SK-N-SH (cell line): Measurements from ENCODE around the gene HYAL3. TPM values are rescaled to one million over a fixed set of nuclear protein-coding genes. Genes with fewer than 3 reads are reported as not detected.

Experiments used
- CTCF ChIA-PET: fragments of 300-600, 350-600 bp; formaldehyde crosslinking; extraction: SDS; loops from one replicate; lab custom pipeline; 2021; lab: Yijun Ruan, JAX
- POLR2A ChIA-PET: fragments of 350-600 bp; sonication (Branson Sonifier 250); formaldehyde crosslinking; extraction: SDS; loops from one replicate; lab custom pipeline; 2020; ENCODE audit warnings: antibody characterized with exemption, inconsistent platforms; lab: Yijun Ruan, JAX
- DNase-seq: peaks from one replicate; pipeline ENCODE4 v3.0.0; 2012
- H2AFZ ChIP-seq: fragments of 200-600 bp; sonication (generic); 2 replicates; pipeline ENCODE4 v1.8.1; 2016; ENCODE audit warnings: antibody characterized with exemption, mild to moderate bottlenecking, low read depth
- H3F3A ChIP-seq: fragments of 200-600 bp; sonication (generic); replicated peaks from 2 replicates; pipeline ENCODE3; 2016; ENCODE audit warnings: antibody characterized with exemption, mild to moderate bottlenecking; ENCODE audit not compliant: insufficient read depth
- H3K27ac ChIP-seq, 2 experiments: fragments of 200-500 bp in 1 of 2; fragments of 200-600 bp in 1 of 2; sonication (Bioruptor generic) in 1 of 2; sonication (generic), shearing (Covaris generic) in 1 of 2; 2 replicates each; pipeline versions ENCODE4 v1.5.1 to v1.6.1; 2014 to 2016; ENCODE audit warnings: low read depth in 2 of 2, inconsistent platforms in 1 of 2, low read length in 1 of 2, mild to moderate bottlenecking in 1 of 2, mixed read lengths in 1 of 2
- H3K27me3 ChIP-seq: fragments of 200-600 bp; sonication (generic), shearing (Covaris generic); 2 replicates; pipeline ENCODE4 v1.6.1; 2016; ENCODE audit warnings: mixed run types; ENCODE audit not compliant: insufficient read depth
- H3K36me3 ChIP-seq, 2 experiments: fragments of 200-500 bp in 1 of 2; fragments of 200-600 bp in 1 of 2; sonication (Bioruptor generic) in 1 of 2; sonication (generic) in 1 of 2; replicated peaks in 1 of 2; 2 replicates each; pipeline versions ENCODE3 to v1.5.1; 2014 to 2016; ENCODE audit warnings: low read length in 1 of 2, mild to moderate bottlenecking in 1 of 2; ENCODE audit not compliant: insufficient read depth in 2 of 2, control insufficient read depth in 1 of 2
- H3K4me1 ChIP-seq, 2 experiments: fragments of 200-500 bp in 1 of 2; fragments of 200-600 bp in 1 of 2; sonication (Bioruptor generic) in 1 of 2; sonication (generic), shearing (Covaris generic) in 1 of 2; 2 replicates each; pipeline versions ENCODE4 v1.5.1 to v1.6.1; 2014 to 2016; ENCODE audit warnings: low read depth in 1 of 2, low read length in 1 of 2, mixed run types in 1 of 2; ENCODE audit not compliant: insufficient read depth in 2 of 2, control insufficient read depth in 1 of 2
- H3K4me2 ChIP-seq: fragments of 200-600 bp; sonication (generic), shearing (Covaris generic); 2 replicates; pipeline ENCODE4 v1.6.1; 2017; ENCODE audit warnings: mixed run types
- H3K4me3 ChIP-seq, 2 experiments: fragments of 200-500 bp in 1 of 2; fragments of 200-600 bp in 1 of 2; sonication (Bioruptor generic) in 1 of 2; sonication (generic), shearing (Covaris generic) in 1 of 2; 2 replicates each; pipeline versions ENCODE4 v1.5.1 to v1.8.1; 2014 to 2016; ENCODE audit warnings: low read depth in 2 of 2, inconsistent platforms in 1 of 2, low read length in 1 of 2, mild to moderate bottlenecking in 1 of 2, mixed read lengths in 1 of 2, moderate library complexity in 1 of 2
- H3K79me2 ChIP-seq: fragments of 200-600 bp; sonication (generic); 2 replicates; pipeline ENCODE4 v1.8.1; 2017; ENCODE audit warnings: mild to moderate bottlenecking; ENCODE audit not compliant: insufficient read depth
- H3K9ac ChIP-seq: fragments of 200-600 bp; sonication (generic); 2 replicates; pipeline ENCODE4 v1.6.1; 2017; ENCODE audit warnings: mixed run types
- H3K9me2 ChIP-seq: fragments of 200-600 bp; sonication (generic); 2 replicates; pipeline ENCODE4 v1.6.1; 2017; ENCODE audit warnings: mixed run types
- H3K9me3 ChIP-seq: fragments of 200-600 bp; sonication (generic); 2 replicates; pipeline ENCODE4 v1.6.1; 2017; ENCODE audit warnings: mixed run types, mild to moderate bottlenecking, moderate library complexity
- H4K20me1 ChIP-seq: fragments of 200-600 bp; sonication (generic); 2 replicates; pipeline ENCODE4 v1.6.1; 2017; ENCODE audit warnings: mild to moderate bottlenecking, mixed run types; ENCODE audit not compliant: insufficient read depth
- CHD2 ChIP-seq: fragments of 150-350 bp; IDR thresholded peaks from 2 replicates; pipeline ENCODE4 v1.6.1; 2018; ENCODE audit warnings: low read length; ENCODE audit not compliant: partially characterized antibody
- ELF1 ChIP-seq: IDR thresholded peaks from 2 replicates; pipeline ENCODE4 v1.4.0; 2012
- EZH2phosphoT487 ChIP-seq: fragments of 200-600 bp; sonication (generic); IDR thresholded peaks from 2 replicates; pipeline ENCODE4 v1.6.1; 2017; ENCODE audit warnings: low read depth, mixed run types, mild to moderate bottlenecking, antibody characterized with exemption, moderate library complexity, borderline replicate concordance
- FOXJ3 ChIP-seq: sonication (generic); formaldehyde crosslinking; IDR thresholded peaks from 2 replicates; pipeline ENCODE4 v1.5.1; 2020; ENCODE audit warnings: mild to moderate bottlenecking, missing genetic modification reagents
- GATA2 ChIP-seq: sonication (generic); formaldehyde crosslinking; IDR thresholded peaks from 2 replicates; pipeline ENCODE4 v1.5.0; 2020; ENCODE audit warnings: mild to moderate bottlenecking, missing genetic modification reagents
- IRF3 ChIP-seq: fragments of 150-350 bp; IDR thresholded peaks from 2 replicates; pipeline ENCODE4 v1.6.1; 2016; ENCODE audit warnings: mild to moderate bottlenecking, low read depth, low read length
- MAX ChIP-seq: IDR thresholded peaks from 2 replicates; pipeline ENCODE4 v1.4.0; 2012; ENCODE audit warnings: low read depth
- MEF2A ChIP-seq: IDR thresholded peaks from 2 replicates; pipeline ENCODE4 v1.4.0; 2012; ENCODE audit warnings: low read depth, borderline replicate concordance
- MXI1 ChIP-seq: IDR thresholded peaks from 2 replicates; pipeline ENCODE4 v1.6.1; 2012; ENCODE audit warnings: mild to moderate bottlenecking, low read depth, low read length, improper control_type of control experiment
- NFIC ChIP-seq: IDR thresholded peaks from 2 replicates; pipeline ENCODE4 v1.4.0; 2012; ENCODE audit warnings: borderline replicate concordance
- RAD21 ChIP-seq: IDR thresholded peaks from 2 replicates; pipeline ENCODE4 v1.6.1; 2012; ENCODE audit warnings: mild to moderate bottlenecking, low read length
- RCOR1 ChIP-seq: fragments of 150-350 bp; IDR thresholded peaks from 2 replicates; pipeline ENCODE4 v1.6.1; 2017; ENCODE audit warnings: antibody characterized with exemption, low read length
- RXRA ChIP-seq: IDR thresholded peaks from 2 replicates; pipeline ENCODE4 v1.4.0; 2012; ENCODE audit warnings: low read depth, mild to moderate bottlenecking, borderline replicate concordance
- SMC3 ChIP-seq: IDR thresholded peaks from 2 replicates; pipeline ENCODE4 v1.6.1; 2012; ENCODE audit warnings: low read depth, low read length, improper control_type of control experiment
- TAF1 ChIP-seq: IDR thresholded peaks from 2 replicates; pipeline ENCODE4 v1.6.1; 2012; ENCODE audit warnings: low read depth, mild to moderate bottlenecking, low read length, moderate library complexity, borderline replicate concordance
- TCF12 ChIP-seq: IDR thresholded peaks from 2 replicates; pipeline ENCODE4 v1.4.0; 2012
- USF1 ChIP-seq: IDR thresholded peaks from 2 replicates; pipeline ENCODE4 v1.4.0; 2012; ENCODE audit warnings: low read depth, borderline replicate concordance
- USF2 ChIP-seq: fragments of 150-350 bp; IDR thresholded peaks from 2 replicates; pipeline ENCODE4 v1.6.1; 2017; ENCODE audit warnings: antibody characterized with exemption, low read length, low read depth, borderline replicate concordance
- WGBS: methylation state at CpG from one replicate; pipeline ENCODE4 v1.1.6; 2017; ENCODE audit warnings: low lambda C conversion rate; 5-methylcytosine and 5-hydroxymethylcytosine counted together
- polyA plus RNA-seq, 3 experiments: library from polyadenylated mRNA; depleted of rRNA; stranded (reverse); fragments of >200 nt; gene quantifications; 2 replicates each; pipeline ENCODE4 v1.2.3, GENCODE V29; 2012

HYAL3 gene
- polyA plus RNA-seq, 1 of the 3 experiments (the other 2 are of a cell fraction): 7.8 TPM

GRCh38 chr3:50339485-50340146, 40.4 kb upstream of the HYAL3 start (continued):
- no peak for TF ChIP-seq RCOR1
- TF ChIP-seq, all 33 proteins: peak for 0

GRCh38 chr3:50338965-50339364, 39.8 kb upstream of the HYAL3 start:
- H3K4me1 ChIP-seq: peaks cover 10 to 30% of the 10 kb centered on the region in 2 experiments
- no peaks in the 10 kb centered on the region for H3K27me3 ChIP-seq
- WGBS: 94% methylated on average over 5 of the region's 5 CpGs
- DNase-seq: no peak
- POLR2A ChIA-PET: interaction anchor here (2.2 to 3.6 kb wide), 2 partner anchors 11 to 40 kb away, joined by 6 to 38 read pairs; partner anchors contain the start of genes HYAL3, NAA80 and TUSC2
- peaks cover 41% of the 10 kb centered on the region for H3K79me2 ChIP-seq
- TF ChIP-seq IRF3: no peak
- TF ChIP-seq RAD21: no peak
- TF ChIP-seq ELF1: no peak
- no peak for TF ChIP-seq GATA2 (CRISPR knock-in tag)
- no peak for TF ChIP-seq RXRA
- TF ChIP-seq RCOR1: no peak
- no peak for TF ChIP-seq MEF2A
- no peak for TF ChIP-seq EZH2phosphoT487
- TF ChIP-seq USF1: no peak
- no peak for TF ChIP-seq MXI1
- no peak for TF ChIP-seq FOXJ3
- no peak for TF ChIP-seq CHD2
- no peak for TF ChIP-seq USF2
- TF ChIP-seq MAX: no peak
- TF ChIP-seq TCF12: no peak
- TF ChIP-seq NFIC: no peak
- TF ChIP-seq SMC3: no peak
- no peak for TF ChIP-seq TAF1
- no peak overlapping the region for H3K4me3 ChIP-seq
- no peaks in the 10 kb centered on the region for H3K9me3 ChIP-seq
- peaks cover 3% of the 10 kb centered on the region for H3F3A ChIP-seq
- H3K9me2 ChIP-seq: no peaks in the 10 kb centered on the region
- no peak overlapping the region for H3K9ac ChIP-seq
- CTCF ChIA-PET: interaction anchor here (1.0 to 6.8 kb wide), 5 partner anchors 10 to 213 kb away, joined by 3 to 40 read pairs (median 4); partner anchors contain the start of genes CYB561D2 and NPRL2
- no peak overlapping the region for H2AFZ ChIP-seq
- peaks cover 10% of the 10 kb centered on the region; the same call in 1 of the 2 replicates for H4K20me1 ChIP-seq
- H3K4me2 ChIP-seq: no peak overlapping the region
- H3K36me3 ChIP-seq: no peaks in the 10 kb centered on the region
- H3K27ac ChIP-seq: peak overlapping the region in 1 of 2 experiments; percentile 98; a peak in 2 of 4 replicates
